Prostate gland (tissue), 2 donors: ENCODE results near the gene CRIP1. TPM values are rescaled to one million over a fixed set of nuclear protein-coding genes. Genes with fewer than 3 reads are reported as not detected.
A peak's percentile ranks its signal among the peaks of the same experiment; 100 is the strongest.

Source experiments
- DNase-seq: peaks from one replicate; pipeline ENCODE4 v3.0.0-alpha.2; 2019; ENCODE audit warnings: low spot score
- H3K27ac ChIP-seq, 2 donors: fragments of 200-600 bp; sonication (generic); 2 replicates each; pipeline ENCODE4 v1.5.1; 2017 to 2019
- H3K27me3 ChIP-seq: fragments of 200-600 bp; sonication (generic); replicated peaks from 2 replicates; pipeline ENCODE4 v1.5.1; 2019; ENCODE audit not compliant: insufficient read depth
- H3K36me3 ChIP-seq, 2 donors: fragments of 200-600 bp; sonication (generic); 1 replicate in 1 of 2; 2 replicates in 1 of 2; pipeline versions ENCODE4 v1.5.1 to v1.8.1; 2017 to 2019
- H3K4me1 ChIP-seq: fragments of 200-600 bp; sonication (generic); replicated peaks from 2 replicates; pipeline ENCODE4 v1.5.1; 2019
- H3K4me3 ChIP-seq, 2 donors: fragments of 200-600 bp; sonication (generic); 2 replicates each; pipeline ENCODE4 v1.5.1; 2017 to 2019
- H3K9me3 ChIP-seq: fragments of 200-600 bp; sonication (generic); 2 replicates; pipeline ENCODE4 v1.5.1; 2017
- POLR2A ChIP-seq: fragments of 450-650 bp; IDR thresholded peaks from one replicate; pipeline ENCODE4 v1.6.1; 2016; ENCODE audit warnings: antibody characterized with exemption, mild to moderate bottlenecking
- POLR2AphosphoS5 ChIP-seq: sonication (generic); formaldehyde crosslinking; IDR thresholded peaks from one replicate; pipeline ENCODE4 v1.6.1; 2017; ENCODE audit warnings: antibody characterized with exemption
- WGBS: methylation state at CpG from one replicate; pipeline ENCODE4 v1.1.5; 2018; 5-methylcytosine and 5-hydroxymethylcytosine counted together
- intact Hi-C: fragments of 100-400 bp; cut with DNase I; formaldehyde crosslinking; loops from one replicate; pipeline ENCODE4 v1.14.2; 2022
- total RNA-seq, 2 donors: library from RNA; depleted of rRNA; stranded (reverse); fragments of >200 nt; gene quantifications; one replicate each; pipeline ENCODE4 v1.1.0, GENCODE V29; 2016
- TF ChIP-seq, protein P1 (sequence below), 4 experiments: fragments of 200-600 bp in 2 of 4; fragments of 450-650 bp in 2 of 4; sonication (generic) in 2 of 4; IDR thresholded peaks; 1 replicate in 3 of 4; 2 replicates in 1 of 4; pipeline ENCODE4 v1.5.1; 2016 to 2019; ENCODE audit warnings: antibody characterized with exemption in 4 of 4, mild to moderate bottlenecking in 2 of 4, moderate library complexity in 2 of 4

Gene CRIP1
- total RNA-seq, 2 donors from 2014 or later, result 4.2 to 22.0 TPM

GRCh38 chr14:105480807-105481801 is 5.6 kb upstream of the CRIP1 start:
- TF ChIP-seq, protein P1, sequence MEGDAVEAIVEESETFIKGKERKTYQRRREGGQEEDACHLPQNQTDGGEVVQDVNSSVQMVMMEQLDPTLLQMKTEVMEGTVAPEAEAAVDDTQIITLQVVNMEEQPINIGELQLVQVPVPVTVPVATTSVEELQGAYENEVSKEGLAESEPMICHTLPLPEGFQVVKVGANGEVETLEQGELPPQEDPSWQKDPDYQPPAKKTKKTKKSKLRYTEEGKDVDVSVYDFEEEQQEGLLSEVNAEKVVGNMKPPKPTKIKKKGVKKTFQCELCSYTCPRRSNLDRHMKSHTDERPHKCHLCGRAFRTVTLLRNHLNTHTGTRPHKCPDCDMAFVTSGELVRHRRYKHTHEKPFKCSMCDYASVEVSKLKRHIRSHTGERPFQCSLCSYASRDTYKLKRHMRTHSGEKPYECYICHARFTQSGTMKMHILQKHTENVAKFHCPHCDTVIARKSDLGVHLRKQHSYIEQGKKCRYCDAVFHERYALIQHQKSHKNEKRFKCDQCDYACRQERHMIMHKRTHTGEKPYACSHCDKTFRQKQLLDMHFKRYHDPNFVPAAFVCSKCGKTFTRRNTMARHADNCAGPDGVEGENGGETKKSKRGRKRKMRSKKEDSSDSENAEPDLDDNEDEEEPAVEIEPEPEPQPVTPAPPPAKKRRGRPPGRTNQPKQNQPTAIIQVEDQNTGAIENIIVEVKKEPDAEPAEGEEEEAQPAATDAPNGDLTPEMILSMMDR (IDR thresholded peaks at IDR 0.05), result peak; percentile 98 to 99 (median 98)
- TF ChIP-seq POLR2A (peak; percentile 42), POLR2AphosphoS5 (peak; percentile 80)
- peak; percentile 86 for DNase-seq
- Histone ChIP-seq H3K27ac (peak overlapping the region; percentile 78 to 81), H3K4me3 (peak overlapping the region; percentile 13 to 18), H3K4me1 (peaks cover 35% of the 10 kb centered on the region), H3K27me3 (no peaks in the 10 kb centered on the region), H3K9me3 (no peaks in the 10 kb centered on the region), H3K36me3 (no peaks in the 10 kb centered on the region)
- 2% methylated on average over 34 of the region's 35 CpGs for WGBS
- intact Hi-C loops, result loop anchor here (5.0 kb wide), 1 partner anchor 164 kb away; no protein-coding TSS in a partner anchor

DNA sequence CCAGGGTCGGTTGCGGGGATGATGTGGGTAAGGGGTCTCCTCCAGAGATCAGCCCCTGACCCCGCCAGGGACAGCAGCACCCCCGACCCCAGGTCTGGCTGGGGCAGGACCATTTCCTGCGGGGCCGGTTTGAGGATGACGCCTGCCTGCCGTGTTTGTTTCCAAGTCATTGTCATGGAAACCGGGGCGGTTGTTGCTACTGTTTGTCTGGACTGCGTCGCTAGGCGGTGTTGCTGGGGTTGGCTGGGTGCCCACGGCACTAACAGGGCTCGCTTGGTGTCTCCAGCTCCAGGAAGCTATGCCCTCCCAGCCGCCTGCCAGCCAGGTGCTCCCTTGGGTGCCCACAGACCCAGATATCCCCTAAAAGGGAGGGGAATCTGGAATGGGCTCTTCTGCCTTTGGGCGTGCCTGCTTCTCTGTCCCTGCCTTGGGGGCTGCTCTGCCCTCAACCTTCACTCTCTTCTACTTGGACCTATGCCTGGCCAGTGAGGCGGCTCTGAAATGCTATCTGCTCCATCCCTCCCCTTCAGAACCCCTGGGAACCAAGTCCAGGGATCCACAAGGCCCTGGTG is 4.7 kb upstream of the CRIP1 start:
- H3K4me3 ChIP-seq, result peak overlapping the region; percentile 13 to 18
- intact Hi-C loops, result loop anchor here (5.0 kb wide), 1 partner anchor 165 kb away; no protein-coding TSS in a partner anchor
- H3K27ac ChIP-seq, result peak overlapping the region; percentile 78 to 81
- H3K27me3 ChIP-seq, result no peaks in the 10 kb centered on the region
- H3K9me3 ChIP-seq, result no peaks in the 10 kb centered on the region
- no peaks in the 10 kb centered on the region for H3K36me3 ChIP-seq
- 2% methylated on average over 18 of the region's 18 CpGs for whole genome bisulfite sequencing
- peak; percentile 56 for TF ChIP-seq POLR2AphosphoS5
- TF ChIP-seq POLR2A, result peak; percentile 39
- TF ChIP-seq, protein P1 (IDR thresholded peaks at IDR 0.05), result peak in 3 of 4 experiments; percentile 19 to 37 (median 34)
- H3K4me1 ChIP-seq, result peaks cover 27% of the 10 kb centered on the region
- DNase-seq, result peak; percentile 89

DNA sequence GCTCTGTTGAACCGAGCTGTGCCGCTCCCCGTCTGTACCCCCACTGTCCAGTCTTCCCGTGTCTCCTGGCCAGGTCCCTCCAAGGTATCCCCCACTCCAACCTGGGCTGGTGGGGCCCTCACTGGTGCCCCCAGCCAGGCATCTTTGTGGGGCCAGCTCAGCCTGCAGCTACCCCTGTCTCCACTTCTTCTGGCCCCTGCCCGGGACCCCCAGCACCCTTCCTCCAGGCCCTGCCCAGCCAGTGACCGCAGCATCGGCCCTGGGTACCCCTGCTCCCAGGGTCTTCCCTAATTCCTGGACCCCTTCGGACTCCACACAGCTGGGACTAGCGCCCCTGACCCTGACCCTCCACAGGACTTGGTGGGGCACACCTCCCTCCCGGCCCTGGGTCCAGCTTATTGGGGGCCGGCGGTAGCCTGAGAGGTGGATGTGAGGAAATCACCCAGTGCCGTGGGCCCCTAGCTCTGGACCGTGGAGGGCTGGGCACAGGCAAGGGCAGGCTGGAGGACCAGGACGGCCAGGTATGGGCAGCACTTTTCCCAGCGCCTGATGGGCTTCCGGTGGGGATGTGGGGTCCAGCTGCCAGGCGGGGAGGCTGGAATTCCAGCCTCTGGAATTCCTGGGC is 4.1 kb upstream of the CRIP1 start:
- no peak for DNase-seq
- TF ChIP-seq POLR2AphosphoS5 (no peak), POLR2A (no peak)
- TF ChIP-seq, protein P1 (IDR thresholded peaks at IDR 0.05), result no peak
- Histone ChIP-seq H3K27ac (peak overlapping the region; percentile 78 to 81), H3K36me3 (no peaks in the 10 kb centered on the region), H3K27me3 (peaks cover under 1% of the 10 kb centered on the region), H3K9me3 (no peaks in the 10 kb centered on the region), H3K4me1 (peaks cover 23% of the 10 kb centered on the region), H3K4me3 (no peak overlapping the region)
- 69% methylated on average over 18 of the region's 18 CpGs for WGBS
- intact Hi-C loops, result loop anchor here (5.0 kb wide), 1 partner anchor 165 kb away; no protein-coding TSS in a partner anchor

- TF ChIP-seq, protein P1 (IDR thresholded peaks at IDR 0.05), result no peak
- peak; percentile 20 for TF ChIP-seq POLR2A
- TF ChIP-seq POLR2AphosphoS5, result no peak
- WGBS, result 38% methylated on average over 15 of the region's 18 CpGs
- Histone ChIP-seq H3K27me3 (peaks cover 4% of the 10 kb centered on the region), H3K4me1 (peaks cover 23% of the 10 kb centered on the region), H3K4me3 (no peak overlapping the region), H3K9me3 (no peaks in the 10 kb centered on the region), H3K27ac (peak overlapping the region; percentile 78 to 81), H3K36me3 (no peaks in the 10 kb centered on the region)
- intact Hi-C loops, result loop anchor here (5.0 kb wide), 1 partner anchor 166 kb away; no protein-coding TSS in a partner anchor
- no peak for DNase-seq
Observed at GRCh38 chr14:105483300-105484068, 3.2 kb upstream of the CRIP1 start.
